Activated CD8-positive, alpha-beta memory T cell treated with anti-CD3 and anti-CD28 coated beads for 36 hours (primary cell): ENCODE results near the gene TNNC1. TPM values are rescaled to one million over a fixed set of nuclear protein-coding genes. Genes with fewer than 3 reads are reported as not detected.

ENCODE experiments used
- CTCF ChIA-PET: fragments of 350-600 bp; sonication (Branson Sonifier 250); formaldehyde crosslinking; loops from one replicate; lab custom pipeline; 2021; ENCODE audit warnings: antibody characterized with exemption; lab: Charles Lee
- POLR2A ChIA-PET: fragments of 350-600 bp; sonication (Branson Sonifier 250); formaldehyde crosslinking; loops from one replicate; lab custom pipeline; 2021; ENCODE audit warnings: antibody characterized with exemption; lab: Charles Lee
- total RNA-seq, 2 experiments: library from RNA; stranded (reverse); gene quantifications; one replicate each; pipeline ENCODE4 v1.2.3, GENCODE V29; 2021

Gene TNNC1
- total RNA-seq, 2 experiments from 2014 or later = 1.3 to 2.1 TPM

DNA sequence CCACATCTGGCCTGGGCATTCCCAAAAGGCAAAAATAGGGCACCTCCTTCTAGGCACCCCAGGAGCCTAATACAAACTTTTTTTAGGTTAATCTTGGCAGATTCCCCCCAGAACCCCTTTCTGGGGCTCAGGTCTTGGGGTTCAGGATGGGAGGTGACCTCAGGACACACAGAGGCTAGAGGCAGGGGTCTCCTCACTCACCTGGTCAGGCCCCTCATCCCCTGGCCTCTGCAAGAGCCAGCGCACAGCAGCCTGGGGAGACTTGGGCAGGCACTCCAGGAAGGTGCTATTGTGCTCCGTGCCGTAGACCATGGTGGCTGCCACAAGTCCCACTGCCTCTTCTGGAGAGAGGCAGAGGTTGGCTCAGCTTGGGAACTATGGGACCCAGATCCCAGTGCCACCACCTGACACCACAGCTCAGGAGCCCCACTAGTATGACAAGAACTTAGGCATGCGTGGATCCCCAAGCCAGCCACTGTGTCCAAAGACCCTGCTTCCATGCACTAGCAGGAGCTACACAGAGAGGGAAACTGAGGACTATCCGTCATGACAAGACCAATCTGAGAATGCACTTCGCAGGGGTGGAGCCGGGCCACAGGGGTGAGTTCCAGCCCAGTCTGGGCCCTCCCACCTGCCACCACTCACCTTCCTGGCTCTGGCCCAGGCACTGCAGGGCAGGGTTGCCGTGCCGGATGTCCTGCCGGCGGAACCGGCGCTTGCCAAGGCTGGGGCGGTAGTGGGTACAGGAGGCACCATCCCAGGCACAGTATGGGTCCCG is 16.3 kb downstream of the TNNC1 start:
- ChIA-PET CTCF (no interaction called here), POLR2A (no interaction called here)

DNA sequence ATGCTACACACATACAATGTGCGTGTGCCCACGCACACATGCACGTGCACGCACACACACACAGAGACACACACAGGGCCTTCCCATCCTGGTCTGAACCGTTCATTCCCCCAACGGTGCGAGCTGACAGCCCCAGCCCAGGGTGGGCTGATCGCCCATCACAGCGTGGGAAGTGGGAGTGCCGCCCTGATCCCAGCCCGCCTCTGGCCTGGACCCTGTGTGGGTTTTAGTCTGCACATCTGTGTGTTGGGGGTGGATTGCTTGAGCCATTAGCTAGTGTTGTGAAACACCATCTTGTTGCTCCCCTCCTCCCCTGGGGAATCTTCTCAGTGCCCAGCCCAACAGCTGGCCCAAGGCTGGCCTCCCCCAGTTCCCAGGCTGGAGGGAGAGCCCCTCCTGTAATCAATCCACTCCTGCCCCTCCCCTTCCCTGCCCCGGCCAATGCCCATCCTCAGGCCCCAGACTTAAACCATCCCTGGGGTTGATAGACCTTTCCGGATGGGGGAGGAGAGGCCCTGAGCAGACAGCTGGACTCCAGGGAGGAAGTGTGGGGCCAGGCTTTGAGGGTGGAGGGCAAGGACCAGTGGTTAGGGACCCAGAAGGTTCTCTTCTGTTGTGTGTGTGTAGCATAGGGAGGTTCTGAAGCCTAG is 17.2 kb downstream of the TNNC1 start:
- ChIA-PET CTCF (interaction anchor here (0.6 kb wide), 1 partner anchor 9 kb away, joined by 3 read pairs; no protein-coding TSS in a partner anchor), POLR2A (no interaction called here)

DNA sequence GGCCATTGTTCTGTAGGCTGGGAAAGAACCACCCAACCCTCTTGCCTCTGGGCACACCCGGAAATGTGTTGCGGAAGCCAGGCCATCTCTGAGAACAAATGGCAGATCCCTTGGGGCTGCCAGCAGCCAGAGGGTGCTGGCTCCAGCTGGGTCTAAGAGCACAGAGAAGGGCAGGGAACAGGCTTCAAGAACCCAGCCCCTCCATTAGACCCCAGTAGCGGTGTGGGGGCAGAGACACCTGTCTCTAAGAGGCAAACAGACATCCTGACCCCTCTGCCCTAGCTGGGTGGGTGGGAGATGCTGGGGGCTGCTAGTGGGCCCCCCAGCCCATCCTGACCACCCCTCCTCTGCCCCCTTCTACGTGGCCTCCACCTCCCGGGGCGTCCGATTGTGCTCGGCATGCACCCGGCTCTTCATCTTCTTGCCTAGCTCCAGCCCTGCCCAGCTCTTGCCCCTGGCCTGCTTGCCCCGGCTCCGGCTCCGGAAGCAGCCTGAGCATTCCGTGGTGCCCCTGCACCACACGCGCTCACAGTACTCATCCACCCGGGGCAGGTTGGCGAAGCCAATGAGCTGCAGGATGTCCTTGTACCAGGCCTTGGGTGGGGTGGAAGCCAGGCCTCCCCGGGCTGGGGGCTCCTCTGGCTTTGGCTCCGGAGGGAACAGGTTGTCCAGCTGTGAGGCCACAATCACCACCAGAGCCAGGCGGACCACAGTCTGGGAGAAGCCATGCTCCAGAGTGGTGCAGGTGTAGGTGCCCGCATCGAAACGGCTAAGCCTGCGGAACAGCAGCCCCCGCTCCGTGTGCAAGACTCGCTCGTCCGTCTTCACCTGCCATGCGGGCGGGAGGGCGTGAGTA is 18.4 kb downstream of the TNNC1 start:
- POLR2A ChIA-PET = no interaction called here
- CTCF ChIA-PET = interaction anchor here (1.6 kb wide), 1 partner anchor 11 kb away, joined by 9 read pairs; the partner anchor contains the start of gene SEMA3G

DNA sequence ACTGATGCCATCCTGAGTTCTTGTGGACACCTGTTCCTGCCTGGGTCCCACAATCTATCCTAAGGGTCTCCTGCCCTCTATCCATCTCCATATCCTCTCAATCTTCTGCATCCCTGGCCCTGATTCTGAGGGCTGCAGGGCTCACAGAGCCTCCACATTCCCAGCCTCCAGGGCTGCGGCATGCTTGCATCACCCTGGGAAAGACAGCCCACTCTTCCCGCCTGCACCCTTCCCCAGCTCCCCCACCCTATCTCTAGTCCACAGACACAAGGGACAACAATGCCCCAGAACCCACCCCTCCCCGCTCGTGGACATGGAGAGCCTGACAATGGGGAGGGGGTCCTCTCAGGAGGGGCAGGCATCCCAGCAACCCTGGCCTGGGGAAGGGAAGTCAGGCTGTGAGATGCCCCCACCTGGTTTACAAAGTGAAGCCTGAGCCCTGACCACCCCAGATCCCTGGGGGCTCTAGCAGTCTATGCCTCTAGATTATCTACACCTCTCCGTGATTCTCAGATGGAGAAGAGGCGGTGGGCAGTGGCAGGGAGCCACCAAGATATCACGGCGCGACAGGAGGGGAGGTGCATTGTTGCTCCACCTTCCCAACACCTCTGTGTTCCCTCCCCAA is 19.2 kb downstream of the TNNC1 start:
- POLR2A ChIA-PET = no interaction called here

DNA sequence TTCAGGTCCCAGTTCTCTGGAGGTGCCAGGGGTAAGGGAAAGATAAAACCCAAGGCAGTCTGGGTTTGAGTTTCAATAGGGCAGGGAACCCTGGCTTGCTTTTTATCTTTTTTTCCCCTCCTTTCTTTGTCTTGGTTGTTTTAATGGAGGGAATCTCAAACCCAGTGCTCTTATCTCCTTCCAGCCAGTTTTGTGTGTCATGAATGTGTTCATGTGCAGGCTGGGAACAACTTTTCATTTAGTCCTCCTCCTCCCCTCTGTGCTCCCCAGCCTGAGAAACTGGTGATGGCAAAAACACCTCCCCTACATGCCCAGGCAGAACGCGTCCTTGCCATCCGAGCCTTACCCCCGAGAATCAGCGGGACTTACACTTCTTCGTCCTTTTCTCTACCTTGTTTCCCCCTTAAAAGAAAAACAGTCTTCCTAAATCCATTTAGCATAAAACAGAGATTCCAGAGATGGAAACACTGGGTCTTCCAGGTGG is 19.8 kb downstream of the TNNC1 start:
- CTCF ChIA-PET = interaction anchor here (1.3 to 3.1 kb wide), 3 partner anchors 12 to 21 kb away, joined by 3 to 22 read pairs (median 9); partner anchors contain the start of gene SEMA3G

More for the DNA sequence above, 19.2 kb downstream of the TNNC1 start:
- CTCF ChIA-PET = interaction anchor here (1.3 to 2.1 kb wide), 3 partner anchors 12 to 22 kb away, joined by 3 to 9 read pairs (median 9); partner anchors contain the start of gene SEMA3G

DNA sequence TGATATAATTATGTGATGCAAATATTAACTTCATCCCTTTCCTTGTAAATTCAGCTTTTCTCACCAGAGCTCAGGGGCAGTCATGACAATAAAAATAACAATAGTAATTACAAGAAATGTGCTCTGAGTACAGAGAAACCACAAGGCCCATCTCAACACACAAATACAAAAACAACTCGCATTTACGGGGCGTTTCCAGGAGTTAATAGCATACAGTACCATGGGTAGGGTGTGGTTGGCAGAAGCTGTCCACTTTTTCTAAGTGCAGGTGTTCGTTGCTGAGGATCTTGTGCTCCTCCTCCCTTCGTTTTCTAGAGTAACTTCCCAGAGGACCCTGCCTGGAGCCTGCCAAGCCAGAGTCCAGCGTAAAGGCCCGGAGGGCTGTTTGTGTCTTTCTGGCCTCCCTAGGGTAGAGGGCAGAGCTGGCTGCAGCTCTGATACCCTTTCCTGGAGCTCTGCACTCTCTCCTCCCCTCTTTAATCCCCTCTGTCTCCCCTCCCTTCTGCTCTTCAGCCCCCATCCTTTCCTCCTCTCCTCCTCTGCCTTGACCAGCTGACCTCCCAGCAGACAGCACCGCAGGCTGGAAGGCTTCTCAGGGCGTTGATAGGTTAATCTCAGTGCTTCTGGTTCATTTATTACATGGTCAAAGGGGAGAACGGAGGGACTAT is 20.4 kb downstream of the TNNC1 start:
- ChIA-PET CTCF (interaction anchor here (1.3 to 3.1 kb wide), 3 partner anchors 13 to 21 kb away, joined by 3 to 22 read pairs (median 9); partner anchors contain the start of gene SEMA3G), POLR2A (interaction anchor here (0.7 kb wide), 1 partner anchor 100 kb away, joined by 3 read pairs; no protein-coding TSS in a partner anchor)

More for the DNA sequence above, 19.8 kb downstream of the TNNC1 start:
- POLR2A ChIA-PET = no interaction called here

DNA sequence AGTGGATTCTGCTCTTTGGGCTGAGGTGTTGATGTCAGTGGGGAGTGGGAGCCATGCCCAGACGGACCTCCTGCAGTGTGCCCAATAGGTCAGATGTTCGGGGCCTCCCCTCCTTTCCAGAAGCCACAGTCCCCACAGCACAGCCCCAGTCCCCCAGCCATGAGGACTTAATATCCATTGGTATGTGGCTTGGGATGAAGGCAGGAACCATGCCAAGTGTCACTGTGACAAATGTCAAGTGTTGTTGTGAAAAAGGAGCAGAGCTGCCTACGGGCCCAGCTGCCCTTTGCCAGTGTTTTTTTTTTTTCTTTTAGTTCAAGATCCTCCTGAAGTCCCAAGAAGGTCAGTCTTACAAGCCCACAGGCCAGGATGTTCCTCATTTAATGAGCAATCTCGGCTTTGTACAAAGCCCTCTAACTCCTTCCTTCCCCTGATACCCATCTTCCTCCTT is 21.1 kb downstream of the TNNC1 start:
- ChIA-PET CTCF (interaction anchor here (2.1 to 3.1 kb wide), 2 partner anchors 13 to 20 kb away, joined by 9 to 22 read pairs; partner anchors contain the start of gene SEMA3G), POLR2A (interaction anchor here (0.7 kb wide), 1 partner anchor 99 kb away, joined by 3 read pairs; no protein-coding TSS in a partner anchor)

DNA sequence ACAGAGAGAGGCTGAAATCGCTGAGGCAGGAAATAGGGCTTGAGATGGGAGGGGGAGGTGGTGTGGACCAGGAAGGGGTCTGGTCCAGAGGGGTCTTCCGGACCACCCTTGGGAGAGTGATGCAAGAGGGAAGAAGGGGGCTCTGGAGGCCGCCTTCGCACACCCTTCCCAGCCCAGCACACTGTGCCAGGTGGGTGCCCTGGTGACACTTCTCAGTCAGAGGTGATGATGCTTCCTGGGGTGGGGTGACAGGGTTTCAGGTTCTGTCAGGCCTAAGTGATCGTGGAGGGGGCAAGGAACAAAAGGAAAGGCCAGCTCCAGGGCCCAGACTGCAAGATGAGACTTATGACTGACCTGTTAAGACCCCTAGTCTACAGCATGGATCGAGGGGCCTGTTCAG is 21.6 kb downstream of the TNNC1 start:
- ChIA-PET CTCF (interaction anchor here (3.1 kb wide), 1 partner anchor 14 kb away, joined by 22 read pairs; the partner anchor contains the start of gene SEMA3G), POLR2A (no interaction called here)

DNA sequence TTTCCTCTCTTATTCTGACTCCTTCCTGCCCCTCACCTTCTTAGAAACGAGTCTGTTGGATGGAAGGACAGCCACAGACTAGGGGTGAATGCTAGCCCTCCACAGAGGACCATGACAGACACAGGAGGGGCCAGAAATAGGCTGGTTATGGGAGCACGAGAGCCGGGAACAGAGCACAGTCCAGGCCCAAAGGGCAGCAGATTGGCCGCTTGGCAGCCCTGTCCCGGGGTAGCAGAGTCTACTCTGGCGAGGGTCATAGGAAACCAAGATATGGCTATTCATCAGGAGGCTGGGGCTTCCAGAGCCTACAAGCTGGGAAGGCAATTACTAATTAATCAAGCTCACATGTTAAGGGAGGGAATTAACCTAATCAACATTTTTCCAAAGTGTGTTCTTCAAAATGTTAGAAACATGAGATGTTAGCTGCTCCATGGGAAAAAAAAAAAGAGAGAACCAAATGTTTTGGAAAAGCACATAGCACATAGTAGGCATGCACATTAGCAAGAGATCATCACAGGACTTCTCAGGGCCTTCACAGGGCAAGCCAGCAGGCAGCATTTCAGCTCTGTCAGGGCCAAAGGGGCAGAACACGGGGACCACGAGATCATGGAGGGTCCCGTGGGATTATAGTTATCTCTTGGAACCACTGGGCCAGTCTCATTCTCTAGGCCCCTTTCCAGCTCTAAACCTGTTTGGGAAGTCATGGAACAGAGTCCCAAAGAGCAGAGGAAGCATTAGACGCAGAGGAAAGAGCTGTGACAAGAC is 22.2 kb downstream of the TNNC1 start:
- CTCF ChIA-PET = interaction anchor here (3.1 kb wide), 1 partner anchor 14 kb away, joined by 22 read pairs; the partner anchor contains the start of gene SEMA3G
- POLR2A ChIA-PET = no interaction called here

DNA sequence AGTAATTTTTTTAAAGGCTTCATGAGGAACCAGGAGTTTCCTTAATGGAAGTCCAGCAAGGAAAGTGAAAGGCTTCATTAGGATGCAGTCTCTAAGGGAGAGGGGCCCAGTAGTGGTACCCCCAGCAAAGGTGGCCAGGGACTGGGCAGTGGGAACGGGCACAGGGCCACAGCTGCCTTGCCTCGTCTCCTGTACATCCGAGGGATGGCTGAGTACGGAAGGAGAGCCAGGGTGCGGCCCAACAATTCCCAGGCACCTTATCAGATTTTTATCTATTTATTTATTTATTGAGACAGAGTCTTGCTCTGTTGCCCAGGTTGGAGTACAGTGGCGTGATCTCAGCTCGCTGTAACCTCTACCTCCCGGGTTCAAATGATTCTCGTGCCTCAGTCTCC is 23.4 kb downstream of the TNNC1 start:
- ChIA-PET POLR2A (no interaction called here), CTCF (no interaction called here)

DNA sequence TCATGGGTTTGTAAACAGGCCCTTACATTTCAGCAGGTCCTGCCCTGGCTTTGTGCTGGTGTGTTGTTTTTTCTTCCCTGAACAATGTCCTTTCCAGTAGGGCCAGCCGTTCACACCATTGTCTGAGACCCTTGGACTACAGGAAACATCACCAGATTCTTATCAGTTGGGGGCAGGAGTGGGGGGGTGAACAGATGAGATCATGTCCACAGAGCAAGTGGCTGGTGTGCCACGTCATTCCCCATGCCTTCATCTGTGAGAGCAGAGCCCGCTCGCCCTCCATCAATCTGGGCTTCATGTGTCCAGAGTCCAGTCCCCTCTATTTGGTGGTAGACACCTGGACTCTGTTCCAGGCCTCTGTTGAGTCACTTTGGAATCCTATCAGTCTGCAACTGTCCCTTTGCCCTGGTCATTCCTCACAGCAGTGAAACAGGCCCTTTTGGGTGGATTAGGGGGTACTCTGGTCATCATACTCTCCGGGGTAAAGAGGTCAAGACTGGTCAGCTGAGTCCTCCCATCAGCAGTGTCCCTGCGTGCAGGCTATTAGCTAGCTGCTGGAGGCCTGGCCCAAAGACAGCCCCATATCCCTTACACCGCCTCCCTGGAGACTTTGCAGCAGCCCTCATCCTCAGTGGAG is 23.9 kb downstream of the TNNC1 start:
- CTCF ChIA-PET = interaction anchor here (1.8 to 2.6 kb wide), 5 partner anchors 14 to 24 kb away, joined by 9 to 19 read pairs (median 14); partner anchors contain the start of genes SEMA3G and TNNC1
- POLR2A ChIA-PET = no interaction called here

DNA sequence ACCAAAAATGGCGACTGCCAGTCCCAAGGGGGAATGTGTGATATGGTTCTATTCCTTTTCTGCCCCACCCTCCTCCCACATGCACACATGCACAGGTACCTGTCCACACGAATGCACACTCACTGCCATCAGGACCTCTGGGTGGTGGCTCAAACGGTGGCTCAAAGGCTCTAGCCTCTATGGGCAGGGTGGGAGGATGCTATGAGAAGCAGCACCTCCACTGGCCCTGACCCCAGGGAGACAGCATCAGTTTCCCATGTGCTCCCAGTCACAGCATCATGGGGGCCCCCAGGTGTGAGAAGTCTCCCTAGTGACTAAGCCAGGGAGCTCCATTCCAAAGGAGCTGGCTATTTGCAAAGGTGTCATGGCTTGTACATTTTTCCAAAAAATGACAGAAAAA is 24.8 kb downstream of the TNNC1 start:
- ChIA-PET CTCF (interaction anchor here (1.8 to 2.6 kb wide), 7 partner anchors 13 to 29 kb away, joined by 6 to 19 read pairs (median 12); partner anchors contain the start of genes SEMA3G and TNNC1), POLR2A (no interaction called here)

DNA sequence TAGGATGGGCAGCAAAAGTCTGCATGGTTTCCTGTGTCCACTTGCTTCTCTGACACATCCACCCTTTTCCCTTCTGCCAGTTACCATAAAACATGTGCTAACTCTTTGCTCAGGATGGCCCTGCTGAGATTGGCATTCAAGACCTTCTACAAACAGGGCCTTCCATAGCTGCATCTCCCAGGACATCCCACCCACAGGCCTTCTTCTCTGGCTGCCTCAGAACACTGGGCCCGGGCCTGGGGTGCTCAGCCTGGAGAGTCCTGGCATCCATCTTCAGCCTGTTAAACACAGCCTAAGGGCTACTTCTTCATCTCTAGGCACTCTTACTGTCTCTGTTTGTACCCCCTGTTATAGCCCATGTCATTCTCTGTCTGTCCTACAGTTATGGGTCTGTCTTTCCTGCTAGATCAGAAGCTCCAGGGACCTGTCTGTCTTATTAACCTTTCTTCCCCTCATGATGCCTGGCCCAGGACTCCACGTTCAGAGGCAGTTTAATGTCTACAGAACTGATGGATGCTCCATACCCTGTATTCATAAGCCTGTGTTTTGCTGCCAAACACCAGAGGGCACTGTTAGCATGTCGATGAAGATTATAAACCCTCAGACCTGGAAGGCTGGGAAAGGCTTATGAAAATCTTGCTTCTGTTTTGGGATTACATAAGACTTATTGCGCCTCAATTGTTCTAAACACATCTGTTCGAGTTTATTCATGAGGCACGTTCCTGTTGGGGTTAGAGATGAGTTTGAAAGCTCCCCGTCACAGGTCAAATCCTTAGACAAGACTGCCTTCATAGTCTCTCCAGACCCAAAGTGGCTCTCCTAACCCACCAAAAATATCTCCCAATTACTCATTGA is 25.5 kb downstream of the TNNC1 start:
- POLR2A ChIA-PET = no interaction called here
- CTCF ChIA-PET = interaction anchor here (1.8 to 2.6 kb wide), 7 partner anchors 13 to 30 kb away, joined by 6 to 19 read pairs (median 12); partner anchors contain the start of genes SEMA3G and TNNC1

DNA sequence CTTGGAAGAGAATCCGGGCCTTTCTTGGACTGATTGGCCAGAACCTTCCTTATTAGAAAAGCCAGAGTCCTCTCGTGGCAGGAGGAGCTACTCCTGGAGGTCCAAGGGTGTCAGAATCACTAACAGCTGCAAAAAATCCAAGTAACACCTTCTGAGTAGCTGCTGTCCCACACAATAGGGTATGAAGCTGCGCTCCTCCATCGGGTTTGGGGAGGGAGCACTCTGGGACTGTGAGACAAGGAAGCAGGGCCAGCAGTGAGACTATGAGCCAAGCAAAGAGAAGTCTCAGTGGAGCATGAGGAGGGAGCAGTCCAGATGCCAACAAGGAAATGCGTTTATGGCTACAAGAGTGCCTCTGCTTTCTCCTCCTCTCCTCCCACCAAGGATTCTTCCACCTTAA is 30.7 kb downstream of the TNNC1 start:
- POLR2A ChIA-PET = no interaction called here
- CTCF ChIA-PET = no interaction called here

DNA sequence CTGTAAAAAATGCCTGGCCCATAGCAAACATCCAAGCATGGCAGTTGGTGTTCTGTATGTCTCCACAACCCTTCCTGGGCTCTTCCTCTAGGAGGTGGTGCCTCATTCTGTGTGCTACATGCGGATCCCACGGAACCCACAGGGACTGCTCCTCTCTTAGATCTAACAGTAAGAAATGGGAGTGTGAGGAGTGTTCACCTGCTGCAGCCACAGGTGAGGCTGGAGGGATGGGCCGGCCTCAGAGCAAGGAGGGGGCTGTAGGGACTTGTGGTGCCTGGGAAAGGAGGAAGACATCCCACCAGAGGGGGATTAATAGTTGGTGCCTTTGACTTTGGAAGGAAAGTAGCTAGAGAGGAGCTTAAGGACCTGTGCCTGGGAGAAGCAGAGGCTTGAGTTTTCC is 31.2 kb downstream of the TNNC1 start:
- ChIA-PET CTCF (no interaction called here), POLR2A (no interaction called here)
